Stimulated activated naive CD8-positive, alpha-beta T cell treated with anti-CD3 and anti-CD28 coated beads, Interleukin-15, Interleukin-2, amounts not matched to agents 100 ng/mL and 50 ng/mL, for 24 hours (primary cell): Measurements from ENCODE around the gene SLC2A2.
"Not testable (repeated sequence)": the region's sequence is repeated elsewhere in the genome, so short reads cannot be mapped to it uniquely, and the experiment has no call there.

Source experiments
- H3K27ac Mint-ChIP-seq: one replicate; pipeline ENCODE4 v1.8.0; 2021; ENCODE audit warnings: mild to moderate bottlenecking, mixed read lengths
- H3K27me3 Mint-ChIP-seq: one replicate; pipeline ENCODE4 v1.8.0; 2021; ENCODE audit warnings: mixed read lengths
- H3K36me3 Mint-ChIP-seq: one replicate; pipeline ENCODE4 v1.8.0; 2021; ENCODE audit warnings: low read depth, mixed read lengths
- H3K4me1 Mint-ChIP-seq: one replicate; pipeline ENCODE4 v1.8.0; 2021; ENCODE audit warnings: low read depth, mixed read lengths
- H3K4me3 Mint-ChIP-seq: one replicate; pipeline ENCODE4 v1.8.0; 2021; ENCODE audit warnings: mild to moderate bottlenecking, mixed read lengths
- H3K9me3 Mint-ChIP-seq: one replicate; pipeline ENCODE4 v1.8.0; 2021; ENCODE audit warnings: mixed read lengths

Gene SLC2A2

GRCh38 chr3:170980399-170980798 is 46.1 kb downstream of the SLC2A2 start:
- H3K36me3 Mint-ChIP-seq: no peaks in the 10 kb centered on the region
- no peaks in the 10 kb centered on the region for H3K9me3 Mint-ChIP-seq
- peaks cover 14% of the 10 kb centered on the region for H3K27me3 Mint-ChIP-seq
- H3K4me1 Mint-ChIP-seq: no peaks in the 10 kb centered on the region
- no peak overlapping the region for H3K27ac Mint-ChIP-seq
- H3K4me3 Mint-ChIP-seq: no peak overlapping the region

- Mint-ChIP-seq H3K27me3 (peaks cover 14% of the 10 kb centered on the region), H3K4me1 (no peaks in the 10 kb centered on the region), H3K4me3 (no peak overlapping the region), H3K9me3 (no peaks in the 10 kb centered on the region), H3K36me3 (no peaks in the 10 kb centered on the region), H3K27ac (no peak overlapping the region)
These were observed 48.4 kb downstream of the SLC2A2 start for GRCh38 chr3:170977949-170978745.

GRCh38 chr3:170976190-170976519 is 50.4 kb downstream of the SLC2A2 start:
- no peak overlapping the region for H3K27ac Mint-ChIP-seq
- H3K36me3 Mint-ChIP-seq: no peaks in the 10 kb centered on the region
- H3K4me3 Mint-ChIP-seq: no peak overlapping the region
- H3K4me1 Mint-ChIP-seq: no peaks in the 10 kb centered on the region
- peaks cover 19% of the 10 kb centered on the region for H3K27me3 Mint-ChIP-seq
- no peaks in the 10 kb centered on the region for H3K9me3 Mint-ChIP-seq

GRCh38 chr3:170975283-170976189 is 51.0 kb downstream of the SLC2A2 start:
- Mint-ChIP-seq H3K36me3 (no peaks in the 10 kb centered on the region), H3K4me3 (no peak overlapping the region), H3K27me3 (peaks cover 24% of the 10 kb centered on the region), H3K27ac (no peak overlapping the region), H3K4me1 (no peaks in the 10 kb centered on the region), H3K9me3 (no peaks in the 10 kb centered on the region)

GRCh38 chr3:170974872-170975271 is 51.6 kb downstream of the SLC2A2 start:
- peaks cover 22% of the 10 kb centered on the region for H3K27me3 Mint-ChIP-seq
- H3K36me3 Mint-ChIP-seq: no peaks in the 10 kb centered on the region

GRCh38 chr3:170972917-170973316 is 53.6 kb downstream of the SLC2A2 start:
- not testable (repeated sequence) for H3K27ac Mint-ChIP-seq, H3K36me3 Mint-ChIP-seq, H3K4me1 Mint-ChIP-seq, H3K9me3 Mint-ChIP-seq, H3K4me3 Mint-ChIP-seq
- peaks cover 22% of the 10 kb centered on the region for H3K27me3 Mint-ChIP-seq

More at GRCh38 chr3:170974872-170975271, 51.6 kb downstream of the SLC2A2 start:
- H3K9me3 Mint-ChIP-seq: no peaks in the 10 kb centered on the region
- H3K4me3 Mint-ChIP-seq: no peak overlapping the region
- no peak overlapping the region for H3K27ac Mint-ChIP-seq
- no peaks in the 10 kb centered on the region for H3K4me1 Mint-ChIP-seq

GRCh38 chr3:170967126-170967525 is 59.4 kb downstream of the SLC2A2 start:
- H3K27me3 Mint-ChIP-seq: peaks cover 13% of the 10 kb centered on the region
- H3K4me3 Mint-ChIP-seq: no peak overlapping the region
- H3K4me1 Mint-ChIP-seq: no peaks in the 10 kb centered on the region
- H3K9me3 Mint-ChIP-seq: no peaks in the 10 kb centered on the region
- no peaks in the 10 kb centered on the region for H3K36me3 Mint-ChIP-seq
- no peak overlapping the region for H3K27ac Mint-ChIP-seq

GRCh38 chr3:170966495-170966894 is 60.0 kb downstream of the SLC2A2 start:
- H3K27me3 Mint-ChIP-seq: peaks cover 11% of the 10 kb centered on the region
- no peaks in the 10 kb centered on the region for H3K36me3 Mint-ChIP-seq
- no peak overlapping the region for H3K4me3 Mint-ChIP-seq
- H3K27ac Mint-ChIP-seq: no peak overlapping the region
- H3K4me1 Mint-ChIP-seq: no peaks in the 10 kb centered on the region
- H3K9me3 Mint-ChIP-seq: no peaks in the 10 kb centered on the region

GRCh38 chr3:170962411-170962810 is 64.1 kb downstream of the SLC2A2 start:
- no peak overlapping the region for H3K4me3 Mint-ChIP-seq
- H3K4me1 Mint-ChIP-seq: no peaks in the 10 kb centered on the region

GRCh38 chr3:170961616-170962400 is 64.7 kb downstream of the SLC2A2 start:
- Mint-ChIP-seq H3K27ac (no peak overlapping the region), H3K27me3 (peaks cover 4% of the 10 kb centered on the region), H3K4me1 (no peaks in the 10 kb centered on the region), H3K36me3 (no peaks in the 10 kb centered on the region), H3K4me3 (no peak overlapping the region), H3K9me3 (no peaks in the 10 kb centered on the region)

More at GRCh38 chr3:170962411-170962810, 64.1 kb downstream of the SLC2A2 start:
- Mint-ChIP-seq H3K36me3 (no peaks in the 10 kb centered on the region), H3K27ac (no peak overlapping the region), H3K9me3 (no peaks in the 10 kb centered on the region), H3K27me3 (peaks cover 4% of the 10 kb centered on the region)

- Mint-ChIP-seq H3K4me1 (no peaks in the 10 kb centered on the region), H3K4me3 (no peak overlapping the region), H3K36me3 (no peaks in the 10 kb centered on the region), H3K9me3 (no peaks in the 10 kb centered on the region), H3K27me3 (peaks cover 21% of the 10 kb centered on the region), H3K27ac (no peak overlapping the region)
These were observed 67.1 kb downstream of the SLC2A2 start for GRCh38 chr3:170959457-170959856.

- no peak overlapping the region for H3K4me3 Mint-ChIP-seq
- H3K4me1 Mint-ChIP-seq: no peaks in the 10 kb centered on the region
- no peaks in the 10 kb centered on the region for H3K9me3 Mint-ChIP-seq
- peaks cover 21% of the 10 kb centered on the region for H3K27me3 Mint-ChIP-seq
- no peak overlapping the region for H3K27ac Mint-ChIP-seq
- H3K36me3 Mint-ChIP-seq: no peaks in the 10 kb centered on the region
These were observed 69.9 kb downstream of the SLC2A2 start for GRCh38 chr3:170956647-170957046.

- peaks cover 17% of the 10 kb centered on the region for H3K27me3 Mint-ChIP-seq
- H3K36me3 Mint-ChIP-seq: no peaks in the 10 kb centered on the region
- H3K9me3 Mint-ChIP-seq: no peaks in the 10 kb centered on the region
- H3K4me3 Mint-ChIP-seq: no peak overlapping the region
- no peak overlapping the region for H3K27ac Mint-ChIP-seq
- H3K4me1 Mint-ChIP-seq: no peaks in the 10 kb centered on the region
These were observed 72.8 kb downstream of the SLC2A2 start for GRCh38 chr3:170953736-170954135.

GRCh38 chr3:170953229-170953628 is 73.3 kb downstream of the SLC2A2 start:
- no peaks in the 10 kb centered on the region for H3K36me3 Mint-ChIP-seq
- no peak overlapping the region for H3K27ac Mint-ChIP-seq
- H3K27me3 Mint-ChIP-seq: peaks cover 17% of the 10 kb centered on the region
- no peaks in the 10 kb centered on the region for H3K9me3 Mint-ChIP-seq
- no peak overlapping the region for H3K4me3 Mint-ChIP-seq
- H3K4me1 Mint-ChIP-seq: no peaks in the 10 kb centered on the region

GRCh38 chr3:170949211-170949610 is 77.3 kb downstream of the SLC2A2 start:
- H3K9me3 Mint-ChIP-seq: no peaks in the 10 kb centered on the region
- H3K4me1 Mint-ChIP-seq: no peaks in the 10 kb centered on the region
- no peak overlapping the region for H3K4me3 Mint-ChIP-seq

More at GRCh38 chr3:170949211-170949610, 77.3 kb downstream of the SLC2A2 start:
- peaks cover 22% of the 10 kb centered on the region for H3K27me3 Mint-ChIP-seq
- no peak overlapping the region for H3K27ac Mint-ChIP-seq
- H3K36me3 Mint-ChIP-seq: no peaks in the 10 kb centered on the region
